HepG2 (cell line): ENCODE results near the gene SSPN. TPM values are rescaled to one million over a fixed set of nuclear protein-coding genes. Genes with fewer than 3 reads are reported as not detected.
A peak's percentile ranks its signal among the peaks of the same experiment; 100 is the strongest.

Source experiments
- AGO2 ChIP-seq: fragments of 200-400 bp; formaldehyde crosslinking; optimal IDR thresholded peaks from 2 replicates; pipeline ENCODE3; 2017; ENCODE audit warnings: mild to moderate bottlenecking, low read depth, low read length, moderate library complexity
- BCL6 ChIP-seq: IDR thresholded peaks from 2 replicates; pipeline ENCODE4 v1.6.1; 2016; ENCODE audit warnings: missing genetic modification reagents, missing compliant biosample characterization
- BRCA1 ChIP-seq: sonication (generic); formaldehyde crosslinking; IDR thresholded peaks from 2 replicates; pipeline ENCODE4 v1.4.0; 2020; ENCODE audit warnings: missing genetic modification reagents
- HNRNPL ChIP-seq: fragments of 200-400 bp; formaldehyde crosslinking; IDR thresholded peaks from 2 replicates; pipeline ENCODE4 v1.6.1; 2017; ENCODE audit warnings: mild to moderate bottlenecking, low read depth, low read length
- IRX3 ChIP-seq: sonication (generic); formaldehyde crosslinking; IDR thresholded peaks from 2 replicates; pipeline ENCODE4 v1.8.1; 2023; ENCODE audit warnings: mild to moderate bottlenecking, low read depth, missing genetic modification reagents, borderline replicate concordance
- KAT8 ChIP-seq: IDR thresholded peaks from 2 replicates; pipeline ENCODE4 v1.6.1; 2016; ENCODE audit warnings: missing genetic modification reagents, missing compliant biosample characterization
- KDM6A ChIP-seq: IDR thresholded peaks from 2 replicates; pipeline ENCODE4 v1.6.1; 2016; ENCODE audit warnings: low read depth
- NCOA2 ChIP-seq: sonication (generic); formaldehyde crosslinking; IDR thresholded peaks from 2 replicates; pipeline ENCODE4 v1.8.0; 2022; ENCODE audit warnings: inconsistent platforms
- SMAD1 ChIP-seq: sonication (generic); formaldehyde crosslinking; IDR thresholded peaks from 2 replicates; pipeline ENCODE4 v1.4.0; 2020; ENCODE audit warnings: missing genetic modification reagents, low read depth, mild to moderate bottlenecking, borderline replicate concordance
- ZC3H4 ChIP-seq: sonication (generic); formaldehyde crosslinking; IDR thresholded peaks from 2 replicates; pipeline ENCODE4 v1.4.0; 2020; ENCODE audit warnings: missing genetic modification reagents, borderline replicate concordance
- ZFY ChIP-seq: sonication (generic); formaldehyde crosslinking; IDR thresholded peaks from 2 replicates; pipeline ENCODE4 v1.4.0; 2020; ENCODE audit warnings: missing genetic modification reagents
- ZNF549 ChIP-seq: sonication (generic); formaldehyde crosslinking; IDR thresholded peaks from 2 replicates; pipeline ENCODE4 v1.5.0; 2020; ENCODE audit warnings: missing genetic modification reagents
- ZNF616 ChIP-seq: sonication (generic); formaldehyde crosslinking; IDR thresholded peaks from 2 replicates; pipeline ENCODE4 v1.5.0; 2020; ENCODE audit warnings: low read depth, mild to moderate bottlenecking, missing genetic modification reagents
- ZNF703 ChIP-seq: sonication (generic); formaldehyde crosslinking; IDR thresholded peaks from 2 replicates; pipeline ENCODE4 v1.5.1; 2020; ENCODE audit warnings: missing genetic modification reagents, mild to moderate bottlenecking, moderate library complexity, borderline replicate concordance
- ZNF773 ChIP-seq: sonication (generic); formaldehyde crosslinking; IDR thresholded peaks from 2 replicates; pipeline ENCODE4 v1.4.0; 2020; ENCODE audit warnings: missing genetic modification reagents, borderline replicate concordance
- ZNF883 ChIP-seq: sonication (generic); formaldehyde crosslinking; IDR thresholded peaks from 2 replicates; pipeline ENCODE4 v1.5.1; 2020; ENCODE audit warnings: mild to moderate bottlenecking, missing genetic modification reagents; ENCODE audit errors: not compliant biosample characterization
- polyA plus RNA-seq, 8 experiments: library from polyadenylated mRNA; depleted of rRNA in 3 of 8; stranded (reverse) in 7 of 8; unstranded in 1 of 8; fragments of >200 nt; fragmentation: Illumina TruSeq in 4 of 8; extraction: Trizol in 4 of 8; gene quantifications; 2 replicates each; pipeline versions ENCODE4 v1.2.1 to v1.2.3, GENCODE V29; 2011 to 2016; ENCODE audit warnings: low read depth in 4 of 8, missing spikeins in 1 of 8, mixed read lengths in 1 of 8; ENCODE audit not compliant: insufficient read depth in 1 of 8
- total RNA-seq, 5 experiments: library from RNA; depleted of rRNA; stranded (reverse); fragments of >200 nt; fragmentation: Illumina TruSeq; extraction: Trizol; gene quantifications; 2 replicates each; pipeline ENCODE4 v1.2.3, GENCODE V29; 2016; ENCODE audit warnings: low read depth in 1 of 5
- TF ChIP-seq, protein P1 (sequence below): sonication (generic); formaldehyde crosslinking; IDR thresholded peaks from 2 replicates; pipeline ENCODE4 v1.4.0; 2020; ENCODE audit warnings: missing genetic modification reagents
- TF ChIP-seq, protein P2 (sequence below): sonication (generic); formaldehyde crosslinking; IDR thresholded peaks from 2 replicates; pipeline ENCODE4 v1.8.0; 2022; ENCODE audit warnings: missing genetic modification reagents, mild to moderate bottlenecking, moderate library complexity, borderline replicate concordance

SSPN gene
- total and polyA plus RNA-seq, 2 of the 13 experiments (the other 11 are each of a cell fraction or from before 2014, with no cell fraction given), result not detected

DNA sequence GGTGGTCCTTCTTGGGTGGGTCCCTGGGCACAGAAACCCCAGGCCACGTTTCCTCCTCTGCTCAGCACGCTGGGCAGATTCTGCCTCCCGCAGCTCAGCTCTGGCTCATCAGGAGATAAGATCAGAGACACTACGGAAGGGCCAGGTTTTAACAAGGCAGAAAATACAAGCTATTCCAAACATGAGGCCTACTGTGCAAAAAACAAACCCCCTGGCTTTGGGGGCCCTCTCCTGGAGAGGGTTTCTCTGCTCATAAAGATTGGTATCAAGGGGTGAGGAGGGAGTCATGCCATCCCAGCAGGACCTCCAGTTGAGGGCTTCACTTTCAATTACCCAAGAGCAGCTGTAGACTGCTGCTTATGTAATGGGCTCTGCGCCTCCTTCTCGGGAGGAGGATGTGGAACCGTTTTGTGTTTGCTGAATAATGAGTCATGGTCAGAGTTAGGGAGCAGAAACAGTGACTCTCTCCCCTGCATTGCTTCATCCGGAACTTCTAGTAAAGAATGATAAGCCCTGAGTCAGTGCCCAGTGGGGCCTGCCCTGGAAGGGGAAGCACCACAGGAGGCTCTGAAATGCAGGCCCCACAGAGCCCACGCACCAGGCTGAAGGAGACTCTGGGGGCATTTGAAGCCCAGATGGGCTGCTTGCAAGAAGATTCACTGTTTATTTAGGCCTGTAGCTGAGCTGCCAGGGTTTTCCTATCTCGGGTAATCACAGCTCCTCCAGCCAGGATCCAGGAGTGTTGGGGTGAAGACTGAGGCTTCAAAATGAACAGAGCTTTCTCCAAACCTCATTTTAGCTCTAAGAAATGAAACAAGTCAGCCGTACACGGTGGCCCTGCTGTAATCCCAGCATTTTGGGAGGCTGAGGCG is 79.3 kb downstream of the SSPN start (continued):
- TF ChIP-seq ZFY (peak; percentile 83), ZNF883 (CRISPR knock-in tag) (no peak), HNRNPL (no peak), SMAD1 (CRISPR knock-in tag) (no peak), ZNF703 (CRISPR knock-in tag) (no peak), ZNF549 (no peak), BRCA1 (CRISPR knock-in tag) (0 out of 2 replicates have a peak, but pooled peaks have one; percentile 59), KAT8 (CRISPR knock-in tag) (peak; percentile 89), IRX3 (CRISPR knock-in tag) (no peak), AGO2 (no peak), NCOA2 (CRISPR knock-in tag) (peak; percentile 78), BCL6 (CRISPR knock-in tag) (peak; percentile 99), ZC3H4 (CRISPR knock-in tag) (no peak), KDM6A (CRISPR knock-in tag) (no peak; the same call in 1 of the 2 replicates), ZNF773 (CRISPR knock-in tag) (no peak), ZNF616 (CRISPR knock-in tag) (no peak)
- TF ChIP-seq, protein P1, sequence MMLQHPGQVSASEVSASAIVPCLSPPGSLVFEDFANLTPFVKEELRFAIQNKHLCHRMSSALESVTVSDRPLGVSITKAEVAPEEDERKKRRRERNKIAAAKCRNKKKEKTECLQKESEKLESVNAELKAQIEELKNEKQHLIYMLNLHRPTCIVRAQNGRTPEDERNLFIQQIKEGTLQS (CRISPR knock-in tag), result peak; percentile 98
- TF ChIP-seq, protein P2, sequence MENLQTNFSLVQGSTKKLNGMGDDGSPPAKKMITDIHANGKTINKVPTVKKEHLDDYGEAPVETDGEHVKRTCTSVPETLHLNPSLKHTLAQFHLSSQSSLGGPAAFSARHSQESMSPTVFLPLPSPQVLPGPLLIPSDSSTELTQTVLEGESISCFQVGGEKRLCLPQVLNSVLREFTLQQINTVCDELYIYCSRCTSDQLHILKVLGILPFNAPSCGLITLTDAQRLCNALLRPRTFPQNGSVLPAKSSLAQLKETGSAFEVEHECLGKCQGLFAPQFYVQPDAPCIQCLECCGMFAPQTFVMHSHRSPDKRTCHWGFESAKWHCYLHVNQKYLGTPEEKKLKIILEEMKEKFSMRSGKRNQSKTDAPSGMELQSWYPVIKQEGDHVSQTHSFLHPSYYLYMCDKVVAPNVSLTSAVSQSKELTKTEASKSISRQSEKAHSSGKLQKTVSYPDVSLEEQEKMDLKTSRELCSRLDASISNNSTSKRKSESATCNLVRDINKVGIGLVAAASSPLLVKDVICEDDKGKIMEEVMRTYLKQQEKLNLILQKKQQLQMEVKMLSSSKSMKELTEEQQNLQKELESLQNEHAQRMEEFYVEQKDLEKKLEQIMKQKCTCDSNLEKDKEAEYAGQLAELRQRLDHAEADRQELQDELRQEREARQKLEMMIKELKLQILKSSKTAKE (CRISPR knock-in tag), result peak; percentile 66
